Measurements from ENCODE around the gene FGF1. TPM values are rescaled to one million over a fixed set of nuclear protein-coding genes. Genes with fewer than 3 reads are reported as not detected.

FGF1 gene
- total and polyA plus RNA-seq, 7 donors: 0.60 to 5.4 (median 2.0) TPM

- intact Hi-C loops (cut with DNase I): no loop called here
- TF ChIP-seq EP300 (IDR thresholded peaks at IDR 0.05) (no peak), POLR2A (IDR thresholded peaks at IDR 0.05) (no peak), POLR2AphosphoS5 (IDR thresholded peaks at IDR 0.05) (no peak), CTCF (IDR thresholded peaks at IDR 0.05) (no peak)
- H3K27me3 ChIP-seq: peaks cover 0 to 4% (median 0%) of the 10 kb centered on the region in 3 donors
- H3K4me3 ChIP-seq: peak overlapping the region in 2 of 4 donors; percentile 2 to 9
- WGBS, 2 donors: 2 to 9% methylated on average over 31 of the region's 31 CpGs
- H3K36me3 ChIP-seq: no peaks in the 10 kb centered on the region
- H3K9me3 ChIP-seq: no peaks in the 10 kb centered on the region
- peak; percentile 62 for DNase-seq
- peaks cover 0 to 15% (median 2%) of the 10 kb centered on the region in 4 donors for H3K4me1 ChIP-seq
- peak overlapping the region in 1 of 4 donors; percentile 37 for H3K27ac ChIP-seq
Measured at GRCh38 chr5:142551338-142552067, 134.4 kb downstream of the FGF1 start.

DNA sequence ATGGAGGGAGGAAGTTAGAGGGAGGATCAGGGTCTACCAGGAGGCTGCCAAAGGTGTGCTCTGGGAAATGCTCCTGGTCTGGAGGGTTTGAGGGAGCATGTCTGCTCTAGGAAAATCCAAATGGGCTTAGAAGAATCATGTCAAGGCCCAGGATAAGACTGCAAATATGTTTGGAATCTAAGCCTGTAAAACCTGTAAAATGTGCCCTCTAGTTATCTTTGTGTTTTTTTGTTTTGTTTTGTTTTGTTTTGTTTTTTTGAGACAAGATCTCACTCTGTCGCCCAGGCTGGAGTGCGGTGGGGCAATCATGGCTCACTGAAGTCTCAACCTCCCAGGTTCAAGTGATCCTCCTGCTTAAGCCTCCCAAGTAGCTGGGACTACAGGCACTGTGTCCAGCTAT, 135.4 kb downstream of the FGF1 start:
- no peak overlapping the region for H3K27ac ChIP-seq
- no peak for TF ChIP-seq POLR2A (IDR thresholded peaks at IDR 0.05)
- TF ChIP-seq POLR2AphosphoS5 (IDR thresholded peaks at IDR 0.05): no peak
- no peak for TF ChIP-seq CTCF (IDR thresholded peaks at IDR 0.05)
- TF ChIP-seq EP300 (IDR thresholded peaks at IDR 0.05): no peak
- H3K27me3 ChIP-seq: peaks cover 0 to 4% (median 0%) of the 10 kb centered on the region in 3 donors
- H3K36me3 ChIP-seq: no peaks in the 10 kb centered on the region
- WGBS, 2 donors: 98 to 99% methylated on average over 2 of the region's 2 CpGs
- DNase-seq: no peak
- intact Hi-C loops (cut with DNase I): no loop called here
- H3K4me3 ChIP-seq: no peak overlapping the region
- H3K4me1 ChIP-seq: peaks cover 0 to 15% (median 2%) of the 10 kb centered on the region in 4 donors
- no peaks in the 10 kb centered on the region for H3K9me3 ChIP-seq

DNA sequence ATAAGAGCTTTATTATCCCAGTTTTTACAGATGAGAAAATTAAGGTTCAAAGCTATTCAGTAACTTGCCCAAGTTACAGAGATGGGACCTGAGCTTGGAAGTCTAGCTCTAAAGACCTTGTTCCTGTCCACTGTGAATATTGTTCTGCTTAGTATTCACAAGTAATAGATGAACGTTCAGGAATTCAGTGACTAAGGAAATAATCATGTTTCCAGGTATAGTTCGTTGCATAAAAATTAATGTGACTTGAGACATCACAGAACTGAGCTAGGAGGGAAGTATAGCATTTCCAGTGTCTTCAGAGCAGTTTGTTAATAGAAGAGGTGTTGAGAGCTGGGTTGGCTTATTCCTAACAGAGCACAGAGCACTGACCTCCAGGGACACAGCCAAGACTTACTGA, 136.1 kb downstream of the FGF1 start:
- TF ChIP-seq POLR2AphosphoS5 (IDR thresholded peaks at IDR 0.05) (no peak), EP300 (IDR thresholded peaks at IDR 0.05) (no peak), POLR2A (IDR thresholded peaks at IDR 0.05) (no peak), CTCF (IDR thresholded peaks at IDR 0.05) (no peak)
- no peak for DNase-seq
- H3K4me1 ChIP-seq: peaks cover 0 to 15% (median 2%) of the 10 kb centered on the region in 4 donors
- no peaks in the 10 kb centered on the region for H3K9me3 ChIP-seq
- H3K36me3 ChIP-seq: no peaks in the 10 kb centered on the region
- WGBS, 2 donors: 62 to 71% methylated on average over 2 of the region's 2 CpGs
- no peak overlapping the region for H3K27ac ChIP-seq
- no peaks in the 10 kb centered on the region for H3K27me3 ChIP-seq
- no peak overlapping the region for H3K4me3 ChIP-seq
- intact Hi-C loops (cut with DNase I): loop anchor here (2.0 to 10.0 kb wide), 4 partner anchors 195 to 555 kb away; partner anchors contain the start of gene SPRY4

DNA sequence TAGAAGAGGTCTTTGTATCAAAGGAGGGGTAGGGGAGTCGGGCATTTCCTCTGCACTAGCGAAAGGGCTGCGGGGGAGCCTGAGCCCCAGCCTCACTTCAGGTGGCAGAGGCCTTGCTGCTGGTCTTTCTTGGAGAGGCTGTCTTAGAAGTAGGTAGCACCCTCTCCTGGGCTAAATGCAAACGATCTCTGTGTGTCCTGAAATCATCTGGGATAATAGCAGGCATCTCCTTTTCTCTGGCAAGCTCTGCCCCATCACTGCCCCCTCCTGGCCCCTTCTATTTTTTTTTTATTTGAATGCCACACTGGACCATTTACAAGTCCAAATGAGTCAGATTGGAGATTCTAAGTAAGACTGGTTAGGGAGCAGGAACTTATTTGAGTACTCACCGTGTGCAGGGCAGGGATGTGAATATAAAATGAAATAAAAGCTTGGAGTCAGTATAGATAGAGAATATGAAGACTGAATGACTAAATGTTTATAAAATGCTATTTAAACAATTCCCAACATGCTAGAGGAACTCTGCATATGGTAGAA, 137.1 kb downstream of the FGF1 start:
- no peak overlapping the region for H3K4me3 ChIP-seq
- H3K27ac ChIP-seq: no peak overlapping the region
- no peaks in the 10 kb centered on the region for H3K27me3 ChIP-seq
- no peaks in the 10 kb centered on the region for H3K36me3 ChIP-seq
- intact Hi-C loops (cut with DNase I): loop anchor here (2.0 to 10.0 kb wide), 4 partner anchors 194 to 554 kb away; partner anchors contain the start of gene SPRY4
- no peaks in the 10 kb centered on the region for H3K9me3 ChIP-seq
- peak; percentile 70 for DNase-seq
- TF ChIP-seq POLR2A (IDR thresholded peaks at IDR 0.05): no peak
- TF ChIP-seq CTCF (IDR thresholded peaks at IDR 0.05): peak; percentile 40 to 60 (median 44)
- peaks cover 0 to 20% (median 5%) of the 10 kb centered on the region in 4 donors for H3K4me1 ChIP-seq
- WGBS, 2 donors: 26 to 34% methylated on average over 5 of the region's 5 CpGs
